ENCODE data around the gene STK11IP.

The STK11IP gene

DNA sequence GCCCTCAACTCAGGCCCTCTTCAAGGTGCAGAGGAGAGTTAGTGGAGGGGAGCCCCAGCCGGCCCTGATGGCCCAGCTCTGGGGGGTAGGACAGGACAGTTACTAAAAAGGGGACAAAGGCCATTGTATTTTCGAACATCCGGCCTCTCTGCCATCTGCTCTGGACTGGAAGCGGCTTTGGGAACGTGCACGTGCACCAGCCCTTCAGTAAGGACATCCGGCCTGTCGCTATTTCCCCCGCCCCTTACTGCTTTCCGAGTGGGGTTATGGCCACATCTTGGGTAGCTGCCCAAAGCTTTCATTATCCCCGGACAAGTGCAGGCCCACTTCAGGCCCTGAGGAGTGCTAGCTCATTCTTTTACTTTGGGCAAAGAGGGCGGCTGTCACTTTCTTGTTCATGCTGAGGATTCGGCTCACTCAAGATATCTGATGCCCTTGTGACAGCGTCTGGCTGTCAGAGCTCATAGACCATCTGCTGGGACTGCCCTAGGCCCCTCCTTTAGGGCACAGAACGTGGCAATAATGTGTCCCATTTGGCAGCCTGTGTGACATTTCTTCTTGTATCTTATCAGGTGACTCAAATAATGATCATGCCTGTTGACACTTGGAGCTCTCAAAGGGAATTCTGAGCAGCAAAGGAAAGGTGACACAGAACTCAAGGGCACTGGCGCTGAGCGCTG lies 47.3 kb downstream of the STK11IP start:
- DNase-seq (ENCODE audit: low read depth in 1 of 2, low spot score in 1 of 2): no peak
- TF ChIP-seq POLR2AphosphoS5 (IDR thresholded peaks at IDR 0.05; ENCODE audit: low read depth): no peak
- TF ChIP-seq, protein P1, sequence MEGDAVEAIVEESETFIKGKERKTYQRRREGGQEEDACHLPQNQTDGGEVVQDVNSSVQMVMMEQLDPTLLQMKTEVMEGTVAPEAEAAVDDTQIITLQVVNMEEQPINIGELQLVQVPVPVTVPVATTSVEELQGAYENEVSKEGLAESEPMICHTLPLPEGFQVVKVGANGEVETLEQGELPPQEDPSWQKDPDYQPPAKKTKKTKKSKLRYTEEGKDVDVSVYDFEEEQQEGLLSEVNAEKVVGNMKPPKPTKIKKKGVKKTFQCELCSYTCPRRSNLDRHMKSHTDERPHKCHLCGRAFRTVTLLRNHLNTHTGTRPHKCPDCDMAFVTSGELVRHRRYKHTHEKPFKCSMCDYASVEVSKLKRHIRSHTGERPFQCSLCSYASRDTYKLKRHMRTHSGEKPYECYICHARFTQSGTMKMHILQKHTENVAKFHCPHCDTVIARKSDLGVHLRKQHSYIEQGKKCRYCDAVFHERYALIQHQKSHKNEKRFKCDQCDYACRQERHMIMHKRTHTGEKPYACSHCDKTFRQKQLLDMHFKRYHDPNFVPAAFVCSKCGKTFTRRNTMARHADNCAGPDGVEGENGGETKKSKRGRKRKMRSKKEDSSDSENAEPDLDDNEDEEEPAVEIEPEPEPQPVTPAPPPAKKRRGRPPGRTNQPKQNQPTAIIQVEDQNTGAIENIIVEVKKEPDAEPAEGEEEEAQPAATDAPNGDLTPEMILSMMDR (IDR thresholded peaks at IDR 0.05; ENCODE audit: insufficient read depth, low read length): no peak
- TF ChIP-seq, protein P2, sequence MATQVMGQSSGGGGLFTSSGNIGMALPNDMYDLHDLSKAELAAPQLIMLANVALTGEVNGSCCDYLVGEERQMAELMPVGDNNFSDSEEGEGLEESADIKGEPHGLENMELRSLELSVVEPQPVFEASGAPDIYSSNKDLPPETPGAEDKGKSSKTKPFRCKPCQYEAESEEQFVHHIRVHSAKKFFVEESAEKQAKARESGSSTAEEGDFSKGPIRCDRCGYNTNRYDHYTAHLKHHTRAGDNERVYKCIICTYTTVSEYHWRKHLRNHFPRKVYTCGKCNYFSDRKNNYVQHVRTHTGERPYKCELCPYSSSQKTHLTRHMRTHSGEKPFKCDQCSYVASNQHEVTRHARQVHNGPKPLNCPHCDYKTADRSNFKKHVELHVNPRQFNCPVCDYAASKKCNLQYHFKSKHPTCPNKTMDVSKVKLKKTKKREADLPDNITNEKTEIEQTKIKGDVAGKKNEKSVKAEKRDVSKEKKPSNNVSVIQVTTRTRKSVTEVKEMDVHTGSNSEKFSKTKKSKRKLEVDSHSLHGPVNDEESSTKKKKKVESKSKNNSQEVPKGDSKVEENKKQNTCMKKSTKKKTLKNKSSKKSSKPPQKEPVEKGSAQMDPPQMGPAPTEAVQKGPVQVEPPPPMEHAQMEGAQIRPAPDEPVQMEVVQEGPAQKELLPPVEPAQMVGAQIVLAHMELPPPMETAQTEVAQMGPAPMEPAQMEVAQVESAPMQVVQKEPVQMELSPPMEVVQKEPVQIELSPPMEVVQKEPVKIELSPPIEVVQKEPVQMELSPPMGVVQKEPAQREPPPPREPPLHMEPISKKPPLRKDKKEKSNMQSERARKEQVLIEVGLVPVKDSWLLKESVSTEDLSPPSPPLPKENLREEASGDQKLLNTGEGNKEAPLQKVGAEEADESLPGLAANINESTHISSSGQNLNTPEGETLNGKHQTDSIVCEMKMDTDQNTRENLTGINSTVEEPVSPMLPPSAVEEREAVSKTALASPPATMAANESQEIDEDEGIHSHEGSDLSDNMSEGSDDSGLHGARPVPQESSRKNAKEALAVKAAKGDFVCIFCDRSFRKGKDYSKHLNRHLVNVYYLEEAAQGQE (IDR thresholded peaks at IDR 0.05; ENCODE audit: insufficient replicate concordance, low read depth): no peak
- Histone ChIP-seq H3K4me3 (replicated peaks; ENCODE audit: insufficient read depth, low read length) (no peak overlapping the region), H3K27ac (replicated peaks) (no peak overlapping the region), H3K27me3 (ENCODE audit: insufficient read depth, poor library complexity, severe bottlenecking) (peaks cover 2% of the 10 kb centered on the region)

DNA sequence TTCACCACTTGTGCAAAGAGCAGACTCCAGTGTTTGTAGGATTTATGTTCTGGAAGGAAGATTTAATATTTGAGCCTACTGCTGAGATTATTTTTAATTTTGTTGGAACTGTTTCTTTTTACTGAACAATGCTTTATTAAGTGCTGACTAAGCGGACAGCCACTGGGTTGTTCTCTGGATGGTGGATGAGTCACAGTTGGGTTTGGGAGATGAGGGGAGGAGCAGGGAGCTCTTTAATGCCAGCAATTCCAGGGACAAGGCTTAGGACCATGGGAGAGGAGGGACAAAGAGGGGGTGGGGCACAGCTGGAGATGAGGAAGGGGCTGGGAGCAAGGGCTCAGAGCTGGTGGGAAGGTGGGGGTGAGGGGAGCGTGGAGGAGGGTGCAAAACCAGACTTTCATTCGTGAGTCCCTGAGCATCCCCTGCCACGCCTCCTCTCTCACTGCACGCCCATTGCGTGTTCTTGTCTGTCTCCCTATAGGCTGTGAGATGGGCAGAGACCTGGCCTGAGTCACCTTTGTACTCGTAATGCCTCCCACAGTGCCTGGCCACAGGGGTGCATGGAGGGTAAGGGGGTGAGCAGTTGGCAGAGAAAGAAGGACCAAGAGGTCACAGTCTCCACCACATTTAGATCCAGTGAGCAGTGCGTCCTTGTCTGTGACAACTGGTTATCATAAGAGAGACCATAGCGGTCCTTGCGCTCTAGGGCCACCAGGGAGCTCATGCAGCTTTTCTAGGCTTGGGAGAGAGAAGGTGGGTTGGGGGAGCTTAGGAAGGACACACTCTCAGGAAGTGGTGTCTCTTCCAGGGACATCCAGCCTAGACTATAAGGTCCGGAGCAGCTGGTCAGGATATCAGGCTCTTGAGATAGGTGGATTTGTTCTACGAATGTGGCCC lies 48.2 kb downstream of the STK11IP start:
- Histone ChIP-seq H3K27ac (replicated peaks) (no peak overlapping the region), H3K4me3 (replicated peaks; ENCODE audit: insufficient read depth, low read length) (no peak overlapping the region), H3K27me3 (ENCODE audit: insufficient read depth, poor library complexity, severe bottlenecking) (peaks cover 2% of the 10 kb centered on the region)
- TF ChIP-seq, protein P2 (IDR thresholded peaks at IDR 0.05; ENCODE audit: insufficient replicate concordance, low read depth): no peak
- TF ChIP-seq POLR2AphosphoS5 (IDR thresholded peaks at IDR 0.05; ENCODE audit: low read depth) (no peak), GABPA (IDR thresholded peaks at IDR 0.05; ENCODE audit: low read depth) (no peak), SPI1 (IDR thresholded peaks at IDR 0.05; ENCODE audit: borderline replicate concordance, low read depth) (no peak)
- TF ChIP-seq, protein P1 (IDR thresholded peaks at IDR 0.05; ENCODE audit: insufficient read depth, low read length): no peak
- no peak for DNase-seq (ENCODE audit: low read depth in 1 of 2, low spot score in 1 of 2)

DNA sequence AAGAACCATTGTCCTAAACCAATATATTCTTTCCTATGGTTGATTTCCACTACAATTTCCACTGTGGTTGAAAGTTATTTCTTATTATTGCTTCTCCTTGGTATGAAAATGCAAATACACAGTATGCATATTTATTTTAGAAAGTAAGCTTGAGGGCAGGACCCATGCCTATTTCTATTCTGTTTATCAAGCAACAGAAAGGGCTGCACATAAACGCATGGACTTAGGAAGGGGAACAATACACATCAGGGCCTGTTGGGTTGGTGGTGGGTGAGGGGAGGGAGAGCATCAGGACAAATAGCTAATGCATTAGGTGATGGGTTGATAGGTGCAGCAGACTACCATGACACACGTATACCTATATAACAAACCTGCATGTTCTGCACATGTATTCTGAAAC lies 50.5 kb downstream of the STK11IP start:
- Histone ChIP-seq H3K4me3 (replicated peaks; ENCODE audit: insufficient read depth, low read length) (no peak overlapping the region), H3K27me3 (ENCODE audit: insufficient read depth, poor library complexity, severe bottlenecking) (peaks cover 2% of the 10 kb centered on the region), H3K27ac (replicated peaks) (no peak overlapping the region)
- no peak for DNase-seq (ENCODE audit: low read depth in 1 of 2, low spot score in 1 of 2)
- TF ChIP-seq GABPA (IDR thresholded peaks at IDR 0.05; ENCODE audit: low read depth) (no peak), POLR2AphosphoS5 (IDR thresholded peaks at IDR 0.05; ENCODE audit: low read depth) (no peak), SPI1 (IDR thresholded peaks at IDR 0.05; ENCODE audit: borderline replicate concordance, low read depth) (no peak)
- TF ChIP-seq, protein P1 (IDR thresholded peaks at IDR 0.05; ENCODE audit: insufficient read depth, low read length): no peak
- TF ChIP-seq, protein P2 (IDR thresholded peaks at IDR 0.05; ENCODE audit: insufficient replicate concordance, low read depth): no peak
